NB4 (cell line): Measurements from ENCODE around the gene FKBP15.

Source experiments
- CTCF ChIP-seq: IDR thresholded peaks from one replicate; pipeline ENCODE4 v1.5.1; 2012; ENCODE audit warnings: low read depth, low read length
- POLR2A ChIP-seq: IDR thresholded peaks from 2 replicates; pipeline ENCODE4 v1.6.1; 2011; ENCODE audit warnings: mild to moderate bottlenecking; ENCODE audit not compliant: insufficient read length; ENCODE audit errors: extremely low read depth

- TF ChIP-seq POLR2A (no peak), CTCF (no peak)
Observed at GRCh38 chr9:113129884-113130283, 91.2 kb downstream of the FKBP15 start.
